A549 (cell line): ENCODE data around the gene SPANXN1. TPM values are rescaled to one million over a fixed set of nuclear protein-coding genes. Genes with fewer than 3 reads are reported as not detected.
"Not testable (repeated sequence)": the region's sequence is repeated elsewhere in the genome, so short reads cannot be mapped to it uniquely, and the experiment has no call there.

Source experiments
- ATAC-seq, 2 experiments: fragments of 200-7000 bp in 1 of 2; fragments of >200 bp in 1 of 2; cut with Nextera tagmentation in 1 of 2; cut with Tn5 transposase in 1 of 2; 3 replicates each; pipeline versions ENCODE4 v1.8.0 to v1.9.1; 2018 to 2020; ENCODE audit warnings: mild to moderate bottlenecking in 1 of 2, moderate library complexity in 1 of 2
- CTCF ChIA-PET: fragments of 300-600 bp; sonication (Branson Sonifier 250); formaldehyde crosslinking; extraction: SDS; loops from one replicate; lab custom pipeline; 2021; ENCODE audit warnings: antibody characterized with exemption, inconsistent platforms; lab: Yijun Ruan, JAX
- POLR2A ChIA-PET: fragments of 350-600 bp; formaldehyde crosslinking; extraction: SDS; loops from one replicate; lab custom pipeline; 2021; ENCODE audit warnings: antibody characterized with exemption, inconsistent platforms; lab: Yijun Ruan, JAX
- DNase-seq, 2 experiments: peaks; one replicate each; pipeline versions ENCODE4 v3.0.0 to v3.0.0-alpha.2; 2011 to 2016; ENCODE audit warnings: low read depth in 1 of 2, low spot score in 1 of 2
- FAIRE-seq: peaks from 2 replicates; lab custom pipeline; 2011; peaks lifted over from hg19 to GRCh38; lab: Jason Lieb, UNC
- H3K27ac ChIP-seq, 2 experiments: fragments of >200 bp; sonication (Bioruptor Twin); formaldehyde crosslinking; 3 replicates each; pipeline ENCODE4 v1.5.1; 2016 to 2017
- H3K4me1 ChIP-seq: fragments of >200 bp; sonication (Bioruptor Twin); formaldehyde crosslinking; 3 replicates; pipeline ENCODE4 v1.6.1; 2016
- H3K4me2 ChIP-seq: fragments of >200 bp; sonication (Bioruptor Twin); formaldehyde crosslinking; 3 replicates; pipeline ENCODE4 v1.6.1; 2016
- H3K4me3 ChIP-seq: fragments of >200 bp; sonication (Bioruptor Twin); formaldehyde crosslinking; 3 replicates; pipeline ENCODE4 v1.5.1; 2016
- H3K9me3 ChIP-seq: fragments of >200 bp; sonication (Bioruptor Twin); formaldehyde crosslinking; 3 replicates; pipeline ENCODE4 v1.6.1; 2016
- CBX8 ChIP-seq: fragments of 200-600 bp; sonication (generic); IDR thresholded peaks from 2 replicates; pipeline ENCODE4 v1.6.1; 2016
- CEBPB ChIP-seq, 2 experiments: fragments of >200 bp in 1 of 2; sonication (Bioruptor Twin) in 1 of 2; formaldehyde crosslinking in 1 of 2; IDR thresholded peaks; 2 replicates each; pipeline ENCODE4 v1.6.1; 2012 to 2016
- CHD2 ChIP-seq: fragments of 150-350 bp; IDR thresholded peaks from 2 replicates; pipeline ENCODE4 v1.6.1; 2014; ENCODE audit warnings: low read length; ENCODE audit not compliant: partially characterized antibody
- CHD4 ChIP-seq: fragments of 200-600 bp; sonication (generic); IDR thresholded peaks from 2 replicates; pipeline ENCODE4 v1.6.1; 2016; ENCODE audit warnings: antibody characterized with exemption, mild to moderate bottlenecking, borderline replicate concordance
- EHF ChIP-seq: fragments of 250-450 bp; sonication (Bioruptor Pico); IDR thresholded peaks from 2 replicates; pipeline ENCODE4 v1.5.0; 2020; ENCODE audit warnings: mild to moderate bottlenecking
- FOXS1 ChIP-seq: fragments of 250-450 bp; sonication (Bioruptor Pico); IDR thresholded peaks from 2 replicates; pipeline ENCODE4 v1.5.0; 2020; ENCODE audit warnings: mild to moderate bottlenecking, moderate library complexity
- HDAC2 ChIP-seq: fragments of 200-600 bp; sonication (generic); IDR thresholded peaks from 2 replicates; pipeline ENCODE4 v1.6.1; 2016
- HEYL ChIP-seq: fragments of 250-450 bp; sonication (Bioruptor Pico); IDR thresholded peaks from 2 replicates; pipeline ENCODE4 v1.8.0; 2021; ENCODE audit warnings: mild to moderate bottlenecking, moderate library complexity
- HMGXB4 ChIP-seq: fragments of 250-450 bp; sonication (Bioruptor Pico); IDR thresholded peaks from 2 replicates; pipeline ENCODE4 v1.5.0; 2021; ENCODE audit warnings: mild to moderate bottlenecking, moderate library complexity, borderline replicate concordance
- MAZ ChIP-seq: fragments of 150-350 bp; IDR thresholded peaks from 2 replicates; pipeline ENCODE4 v1.6.1; 2014; ENCODE audit warnings: antibody characterized with exemption, low read depth, low read length, borderline replicate concordance
- NFE2L2 ChIP-seq: fragments of 150-350 bp; conservative IDR thresholded peaks from 2 replicates; pipeline ENCODE4 v1.6.1; 2014; ENCODE audit warnings: low read length
- PBX3 ChIP-seq: IDR thresholded peaks from 2 replicates; pipeline ENCODE4 v1.6.1; 2012
- PHF8 ChIP-seq: fragments of 200-600 bp; sonication (generic); IDR thresholded peaks from 2 replicates; pipeline ENCODE4 v1.6.1; 2016; ENCODE audit warnings: low read depth, mild to moderate bottlenecking, antibody characterized with exemption, moderate library complexity, borderline replicate concordance
- POLR2A ChIP-seq: IDR thresholded peaks from 2 replicates; pipeline ENCODE4 v1.6.1; 2012; ENCODE audit warnings: mild to moderate bottlenecking, low read length
- RAD21 ChIP-seq, 2 experiments: fragments of >200 bp in 1 of 2; sonication (Bioruptor Twin) in 1 of 2; formaldehyde crosslinking in 1 of 2; IDR thresholded peaks in 1 of 2; conservative IDR thresholded peaks in 1 of 2; 2 replicates in 1 of 2; 3 replicates in 1 of 2; pipeline ENCODE4 v1.6.1; 2012 to 2018; ENCODE audit warnings: inconsistent platforms in 1 of 2
- RCOR1 ChIP-seq: fragments of 150-350 bp; IDR thresholded peaks from 2 replicates; pipeline ENCODE4 v1.6.1; 2014; ENCODE audit warnings: antibody characterized with exemption, low read length, low read depth
- SREBF2 ChIP-seq: fragments of 450-650 bp; IDR thresholded peaks from 2 replicates; pipeline ENCODE4 v1.6.1; 2014; ENCODE audit warnings: mild to moderate bottlenecking, moderate library complexity
- TFCP2L1 ChIP-seq: fragments of 250-450 bp; sonication (Bioruptor Pico); IDR thresholded peaks from 2 replicates; pipeline ENCODE4 v1.5.0; 2021; ENCODE audit warnings: mild to moderate bottlenecking
- USF2 ChIP-seq: fragments of 450-650 bp; IDR thresholded peaks from 2 replicates; pipeline ENCODE4 v1.6.1; 2014; ENCODE audit warnings: antibody characterized with exemption
- WGBS: methylation state at CpG from one replicate; pipeline ENCODE4 v1.1.6; 2017; ENCODE audit errors: missing lambda C conversion rate; 5-methylcytosine and 5-hydroxymethylcytosine counted together
- polyA minus RNA-seq: library from RNA; depleted of rRNA, polyadenylated mRNA; stranded (reverse); fragments of >200 nt; gene quantifications from 2 replicates; pipeline ENCODE4 v1.2.3, GENCODE V29; 2011; rRNA and poly(A)+ RNA removed
- polyA plus RNA-seq, 4 experiments: library from polyadenylated mRNA; depleted of rRNA in 3 of 4; stranded (reverse); fragments of >200 nt; fragmentation: RNase III in 1 of 4; extraction: RNeasy Plus Mini Kit Qiagen cat#74134 plus additional on column Dnase treatment in 1 of 4; gene quantifications; 2 replicates in 3 of 4; 3 replicates in 1 of 4; pipeline ENCODE4 v1.2.3, GENCODE V29; 2011 to 2017
- TF ChIP-seq, protein P1 (sequence below): fragments of >200 bp; sonication (Bioruptor Twin); formaldehyde crosslinking; IDR thresholded peaks from 3 replicates; pipeline ENCODE4 v1.5.1; 2016

SPANXN1 gene, protein sequence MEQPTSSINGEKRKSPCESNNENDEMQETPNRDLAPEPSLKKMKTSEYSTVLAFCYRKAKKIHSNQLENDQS
- polyA plus RNA-seq (2011; rRNA removed), result not detected in 2 replicates
- polyA plus RNA-seq (2012; cell fraction: cytosol; rRNA removed), result not detected in 2 replicates
- not detected in 2 replicates for polyA plus RNA-seq (2012; cell fraction: nucleus; rRNA removed)
- polyA plus RNA-seq (2017; fragmentation: RNase III; extraction: RNeasy Plus Mini Kit Qiagen cat#74134 plus additional on column Dnase treatment), result not detected in 3 replicates
- polyA minus RNA-seq, result not detected in 2 replicates

GRCh38 chrX:145247203-145247602, at the start of gene SPANXN1:
SPANXN1 (plus strand) TSS chrX:145247503; CDS start chrX:145247587, 84 bp downstream.
- H3K4me2 ChIP-seq, DNase-seq, CTCF ChIA-PET, H3K27ac ChIP-seq, H3K9me3 ChIP-seq, H3K4me3 ChIP-seq, FAIRE-seq, H3K4me1 ChIP-seq, POLR2A ChIA-PET, ATAC-seq: not testable (repeated sequence)
- 0% methylated on average over 2 of the region's 4 CpGs for WGBS

DNA sequence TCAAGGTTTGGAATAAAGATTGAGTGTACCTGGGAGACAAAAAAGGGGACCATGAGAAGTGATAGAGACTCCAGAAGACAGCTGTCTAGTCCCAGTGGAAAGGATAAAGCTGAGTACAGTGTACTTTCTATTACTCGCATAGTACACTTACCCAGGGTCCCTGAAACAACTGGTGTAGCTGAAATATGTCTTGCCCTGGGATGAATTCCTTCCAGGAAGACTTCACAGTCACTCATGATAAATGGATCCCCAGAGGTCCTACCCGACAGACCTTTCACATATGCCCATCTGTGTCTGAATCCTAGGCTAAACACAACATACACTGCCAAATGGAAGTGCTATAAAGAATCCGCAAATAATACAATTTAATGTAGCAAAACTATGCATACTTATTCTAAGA, 48.2 kb upstream of the SPANXN1 start:
- H3K4me1 ChIP-seq, result no peaks in the 10 kb centered on the region
- FAIRE-seq, result no peak
- ATAC-seq, result no peak

DNA sequence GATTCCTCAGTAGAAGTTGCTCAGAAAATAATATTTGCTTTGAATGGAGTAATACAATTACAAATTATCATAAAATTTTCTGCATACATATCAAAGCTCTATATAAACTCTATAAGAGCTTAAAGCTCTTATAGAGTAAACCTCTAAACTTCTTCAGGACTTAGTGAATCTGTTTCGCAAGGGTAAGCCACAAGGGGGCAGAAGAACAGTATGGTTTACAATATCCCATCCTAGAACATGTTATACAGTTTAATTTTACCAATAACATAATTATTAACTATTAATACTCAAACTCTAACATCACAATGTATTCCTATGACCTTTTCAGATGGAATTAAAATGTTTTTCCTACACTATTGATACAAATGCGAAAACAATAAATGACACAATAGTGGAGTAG, 33.8 kb upstream of the SPANXN1 start:
- Histone ChIP-seq H3K9me3 (no peaks in the 10 kb centered on the region), H3K4me3 (no peak overlapping the region), H3K27ac (no peak overlapping the region), H3K4me1 (no peaks in the 10 kb centered on the region), H3K4me2 (no peak overlapping the region)
- ATAC-seq, result no peak
- DNase-seq, result peak in 1 of 2 experiments; percentile 19
- ChIA-PET CTCF (no interaction called here), POLR2A (no interaction called here)
- WGBS, result 3% methylated on average over 2 of the region's 2 CpGs
- no peak for FAIRE-seq
- TF ChIP-seq, protein P1, sequence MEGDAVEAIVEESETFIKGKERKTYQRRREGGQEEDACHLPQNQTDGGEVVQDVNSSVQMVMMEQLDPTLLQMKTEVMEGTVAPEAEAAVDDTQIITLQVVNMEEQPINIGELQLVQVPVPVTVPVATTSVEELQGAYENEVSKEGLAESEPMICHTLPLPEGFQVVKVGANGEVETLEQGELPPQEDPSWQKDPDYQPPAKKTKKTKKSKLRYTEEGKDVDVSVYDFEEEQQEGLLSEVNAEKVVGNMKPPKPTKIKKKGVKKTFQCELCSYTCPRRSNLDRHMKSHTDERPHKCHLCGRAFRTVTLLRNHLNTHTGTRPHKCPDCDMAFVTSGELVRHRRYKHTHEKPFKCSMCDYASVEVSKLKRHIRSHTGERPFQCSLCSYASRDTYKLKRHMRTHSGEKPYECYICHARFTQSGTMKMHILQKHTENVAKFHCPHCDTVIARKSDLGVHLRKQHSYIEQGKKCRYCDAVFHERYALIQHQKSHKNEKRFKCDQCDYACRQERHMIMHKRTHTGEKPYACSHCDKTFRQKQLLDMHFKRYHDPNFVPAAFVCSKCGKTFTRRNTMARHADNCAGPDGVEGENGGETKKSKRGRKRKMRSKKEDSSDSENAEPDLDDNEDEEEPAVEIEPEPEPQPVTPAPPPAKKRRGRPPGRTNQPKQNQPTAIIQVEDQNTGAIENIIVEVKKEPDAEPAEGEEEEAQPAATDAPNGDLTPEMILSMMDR, result peak; percentile 8; the same call in 1 of the 3 replicates
- no peak for TF ChIP-seq CHD4
- peak in 1 of 2 experiments; percentile 26; a peak in 1 of 5 replicates for TF ChIP-seq RAD21 (conservative IDR thresholded peaks at IDR 0.05 in 1 of 2, IDR thresholded peaks at IDR 0.05 in 1 of 2)

More for the DNA sequence above, 48.2 kb upstream of the SPANXN1 start:
- no peaks in the 10 kb centered on the region for H3K9me3 ChIP-seq
- H3K4me2 ChIP-seq, result no peak overlapping the region
- no peak overlapping the region for H3K27ac ChIP-seq
- 35% methylated on average over 3 of the region's 3 CpGs for WGBS
- no peak for DNase-seq
- H3K4me3 ChIP-seq, result no peak overlapping the region
- POLR2A ChIA-PET, result no interaction called here
- CTCF ChIA-PET, result no interaction called here
- TF ChIP-seq NFE2L2 (no peak), CBX8 (no peak), FOXS1 (CRISPR knock-in tag) (no peak), PBX3 (no peak), MAZ (no peak), USF2 (no peak), PHF8 (no peak), RAD21 (conservative IDR thresholded peaks at IDR 0.05 in 1 of 2, IDR thresholded peaks at IDR 0.05 in 1 of 2) (no peak), EHF (no peak), CHD2 (no peak), CEBPB (IDR thresholded peaks at IDR 0.05) (no peak), RCOR1 (no peak), TFCP2L1 (CRISPR knock-in tag) (no peak), HDAC2 (no peak), POLR2A (no peak), HMGXB4 (CRISPR knock-in tag) (no peak), HEYL (CRISPR knock-in tag) (no peak), SREBF2 (no peak)
